Subcutaneous abdominal adipose tissue (tissue), 5 donors: ENCODE results near the gene SRSF10.
"Not testable (repeated sequence)": the region's sequence is repeated elsewhere in the genome, so short reads cannot be mapped to it uniquely, and the experiment has no call there.

Experiments used
- H3K27ac ChIP-seq: one replicate; pipeline ENCODE4 v1.7.0; 2013; ENCODE audit warnings: low read depth, mild to moderate bottlenecking, inconsistent platforms, low read length, moderate library complexity
- H3K27me3 ChIP-seq, 5 donors: one replicate each; pipeline ENCODE4 v1.7.0; 2013; ENCODE audit warnings: low read length in 5 of 5, inconsistent platforms in 1 of 5; ENCODE audit not compliant: control insufficient read depth in 5 of 5, insufficient read depth in 4 of 5
- H3K36me3 ChIP-seq, 5 donors: one replicate each; pipeline ENCODE4 v1.7.0; 2013; ENCODE audit warnings: low read length in 5 of 5; ENCODE audit not compliant: control insufficient read depth in 5 of 5, insufficient read depth in 5 of 5
- H3K4me1 ChIP-seq, 5 donors: one replicate each; pipeline ENCODE4 v1.7.0; 2013; ENCODE audit warnings: low read length in 5 of 5, mild to moderate bottlenecking in 3 of 5, moderate library complexity in 1 of 5; ENCODE audit not compliant: control insufficient read depth in 5 of 5, insufficient read depth in 5 of 5
- H3K4me3 ChIP-seq, 5 donors: one replicate each; pipeline ENCODE4 v1.7.0; 2013; ENCODE audit warnings: low read length in 5 of 5, low read depth in 1 of 5
- H3K9ac ChIP-seq, 5 donors: one replicate each; pipeline ENCODE4 v1.7.0; 2013; ENCODE audit warnings: low read length in 5 of 5, mild to moderate bottlenecking in 4 of 5, moderate library complexity in 3 of 5
- H3K9me3 ChIP-seq, 5 donors: one replicate each; pipeline ENCODE4 v1.7.0; 2013; ENCODE audit warnings: low read length in 5 of 5; ENCODE audit not compliant: control insufficient read depth in 5 of 5
- donor health status: healthy.
- donor health status: healthy.
- donor health status: healthy.
- donor health status: healthy.
- donor health status: healthy.

Gene SRSF10

DNA sequence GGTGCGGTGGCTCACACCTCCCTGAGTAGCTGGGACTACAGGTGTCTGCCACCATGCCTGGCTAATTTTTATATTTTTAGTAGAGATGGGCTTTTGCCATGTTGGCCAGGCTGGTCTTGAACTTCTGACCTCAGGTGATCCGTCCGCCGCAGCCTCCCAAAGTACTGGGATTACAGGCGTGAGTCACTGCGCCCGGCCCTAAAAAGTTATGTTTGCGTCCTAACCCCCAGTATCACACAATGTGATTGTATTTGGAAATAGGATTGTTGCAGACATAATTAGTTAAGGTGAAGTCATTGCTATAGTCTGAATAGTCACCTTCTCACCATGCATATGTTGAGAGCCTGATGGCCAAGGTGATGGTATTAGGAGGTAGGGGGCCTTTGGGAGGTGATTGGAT, 32.8 kb upstream of the SRSF10 start:
- not testable (repeated sequence) for H3K36me3 ChIP-seq, H3K27me3 ChIP-seq, H3K9ac ChIP-seq, H3K9me3 ChIP-seq, H3K4me3 ChIP-seq, H3K27ac ChIP-seq
- H3K4me1 ChIP-seq = peaks cover 3 to 33% (median 26%) of the 10 kb centered on the region in 5 donors

- H3K9me3 ChIP-seq = no peaks in the 10 kb centered on the region
- no peak overlapping the region for H3K4me3 ChIP-seq
- no peaks in the 10 kb centered on the region for H3K27me3 ChIP-seq
- no peak overlapping the region for H3K27ac ChIP-seq
- peaks cover 3 to 22% (median 16%) of the 10 kb centered on the region in 5 donors for H3K4me1 ChIP-seq
- no peak overlapping the region for H3K9ac ChIP-seq
- no peaks in the 10 kb centered on the region for H3K36me3 ChIP-seq
These were observed 30.5 kb upstream of the SRSF10 start for GRCh38 chr1:24010650-24011049.

- Histone ChIP-seq H3K4me3 (no peak overlapping the region), H3K9me3 (no peaks in the 10 kb centered on the region), H3K9ac (no peak overlapping the region), H3K4me1 (peaks cover 2 to 18% (median 14%) of the 10 kb centered on the region in 5 donors), H3K36me3 (no peaks in the 10 kb centered on the region), H3K27me3 (no peaks in the 10 kb centered on the region), H3K27ac (no peak overlapping the region)
These were observed 29.3 kb upstream of the SRSF10 start for GRCh38 chr1:24009406-24009805.

- not testable (repeated sequence) for H3K9ac ChIP-seq, H3K27ac ChIP-seq, H3K9me3 ChIP-seq, H3K4me3 ChIP-seq, H3K36me3 ChIP-seq, H3K27me3 ChIP-seq
- peaks cover 2 to 18% (median 14%) of the 10 kb centered on the region in 5 donors for H3K4me1 ChIP-seq
These were observed 28.6 kb upstream of the SRSF10 start for GRCh38 chr1:24008574-24009184.

DNA sequence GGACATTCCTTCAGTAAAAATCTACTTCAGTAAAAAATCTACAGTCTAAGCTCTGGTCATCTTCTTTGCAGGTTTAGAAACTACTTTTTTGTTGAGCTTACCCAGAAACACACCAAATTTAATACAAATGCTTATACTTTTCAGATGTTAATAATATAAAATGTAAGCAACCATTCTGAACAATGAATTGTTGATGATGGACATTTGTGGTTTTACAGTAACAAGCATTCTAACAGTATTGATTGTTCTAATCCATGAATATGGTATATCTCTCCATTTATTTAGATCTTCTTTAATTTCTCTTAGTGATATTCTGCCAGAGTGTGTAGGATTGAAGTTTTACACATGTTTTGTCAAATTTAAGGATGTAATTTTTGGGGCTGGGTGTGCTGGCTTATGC, 27.0 kb upstream of the SRSF10 start:
- Histone ChIP-seq H3K9ac (no peak overlapping the region), H3K27me3 (peaks cover 0 to 3% (median 0%) of the 10 kb centered on the region in 5 donors), H3K4me1 (peaks cover 2 to 18% (median 11%) of the 10 kb centered on the region in 5 donors), H3K36me3 (no peaks in the 10 kb centered on the region), H3K9me3 (no peaks in the 10 kb centered on the region), H3K4me3 (no peak overlapping the region), H3K27ac (no peak overlapping the region)

GRCh38 chr1:24005163-24005562, 25.0 kb upstream of the SRSF10 start:
- Histone ChIP-seq H3K9me3 (no peaks in the 10 kb centered on the region), H3K4me1 (peaks cover 0 to 13% (median 6%) of the 10 kb centered on the region in 5 donors), H3K27me3 (peaks cover 0 to 3% (median 0%) of the 10 kb centered on the region in 5 donors), H3K9ac (no peak overlapping the region), H3K27ac (no peak overlapping the region), H3K36me3 (no peaks in the 10 kb centered on the region), H3K4me3 (no peak overlapping the region)

DNA sequence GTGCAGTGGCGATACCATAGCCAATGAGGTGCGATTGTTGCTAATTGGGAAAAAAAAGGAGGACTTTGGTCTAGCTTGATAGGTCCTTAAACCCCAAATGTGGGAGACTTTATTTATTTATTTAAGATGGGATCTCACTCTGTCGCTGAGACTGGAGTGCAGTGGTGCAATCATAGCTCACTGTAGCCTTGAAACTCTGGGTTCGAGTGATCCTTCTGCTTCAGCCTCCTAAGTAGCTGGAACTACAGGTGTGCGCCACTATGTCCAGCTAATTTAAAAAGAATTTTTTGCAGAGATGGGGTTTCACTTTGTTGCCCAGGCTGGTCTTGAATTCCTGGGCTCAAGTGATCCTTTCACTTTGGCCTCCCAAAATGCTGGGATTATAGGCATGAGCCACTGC, 24.0 kb upstream of the SRSF10 start:
- Histone ChIP-seq H3K9me3 (no peaks in the 10 kb centered on the region), H3K27me3 (peaks cover 0 to 3% (median 0%) of the 10 kb centered on the region in 5 donors), H3K36me3 (no peaks in the 10 kb centered on the region), H3K27ac (no peak overlapping the region), H3K9ac (no peak overlapping the region), H3K4me1 (peaks cover 0 to 13% (median 6%) of the 10 kb centered on the region in 5 donors), H3K4me3 (no peak overlapping the region)

DNA sequence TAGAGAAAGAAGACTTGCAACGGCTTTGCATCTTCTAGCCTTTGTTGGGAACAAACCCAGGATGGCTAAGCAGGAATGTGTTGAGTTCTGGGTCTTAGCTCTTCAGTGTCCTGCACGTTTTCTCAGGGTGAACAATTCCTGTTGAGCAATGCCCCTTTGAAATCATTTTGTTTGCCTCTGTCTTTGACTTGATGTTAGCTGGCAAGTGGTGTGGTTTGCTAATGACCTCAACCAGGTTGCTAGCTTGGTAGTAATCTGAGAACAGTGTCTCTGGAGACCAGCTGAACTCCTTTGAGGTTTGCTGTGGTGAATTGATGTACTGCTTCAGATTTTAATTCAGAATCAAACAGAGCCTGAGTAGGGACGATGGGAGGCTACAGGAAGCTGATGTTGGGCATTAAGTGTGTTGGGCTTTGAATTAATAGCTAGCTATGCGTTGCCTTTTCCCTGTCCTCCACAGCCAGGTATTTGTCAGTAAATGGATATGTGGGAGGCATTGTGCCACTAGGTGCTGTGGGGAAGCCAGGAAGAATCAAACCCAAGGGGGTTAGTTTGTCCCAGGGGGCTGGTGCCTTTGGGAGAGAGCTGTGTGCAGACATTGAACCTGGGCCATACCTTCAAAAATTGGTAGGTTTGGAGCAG, 23.3 kb upstream of the SRSF10 start:
- Histone ChIP-seq H3K4me3 (no peak overlapping the region), H3K9ac (no peak overlapping the region), H3K27ac (no peak overlapping the region), H3K4me1 (peaks cover 0 to 10% (median 4%) of the 10 kb centered on the region in 5 donors), H3K27me3 (peaks cover 0 to 3% (median 0%) of the 10 kb centered on the region in 5 donors), H3K9me3 (no peaks in the 10 kb centered on the region), H3K36me3 (no peaks in the 10 kb centered on the region)

- H3K9ac ChIP-seq = no peak overlapping the region
- H3K27ac ChIP-seq = no peak overlapping the region
- no peaks in the 10 kb centered on the region for H3K36me3 ChIP-seq
- peaks cover 0 to 4% (median 0%) of the 10 kb centered on the region in 5 donors for H3K4me1 ChIP-seq
- H3K4me3 ChIP-seq = no peak overlapping the region
- no peaks in the 10 kb centered on the region for H3K9me3 ChIP-seq
- H3K27me3 ChIP-seq = peaks cover 0 to 3% (median 0%) of the 10 kb centered on the region in 5 donors
These were observed 22.6 kb upstream of the SRSF10 start for GRCh38 chr1:24002695-24003094.

DNA sequence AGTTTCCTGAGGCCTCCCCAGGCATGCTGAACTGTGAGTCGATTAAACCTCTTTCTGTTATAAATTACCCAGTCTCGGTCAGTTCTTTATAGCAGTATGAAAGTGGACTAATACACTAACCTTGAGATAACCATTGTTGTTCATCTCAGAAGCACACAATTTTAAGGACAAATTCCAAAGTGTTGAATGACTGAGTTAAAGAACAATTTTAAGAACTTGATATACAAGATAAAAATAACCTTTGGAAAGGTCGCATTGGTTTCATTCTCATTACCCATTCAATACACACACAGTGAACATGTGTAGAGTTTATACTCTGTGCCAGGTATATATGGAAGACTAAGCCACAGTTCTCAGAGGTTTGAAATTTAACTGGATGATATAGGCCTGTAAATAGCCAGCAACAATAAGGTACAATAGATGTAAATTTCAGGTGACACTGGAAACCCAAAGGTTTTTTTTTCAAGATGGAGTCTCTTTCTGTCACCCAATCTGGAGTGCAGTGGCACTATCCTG, 19.1 kb upstream of the SRSF10 start:
- H3K27ac ChIP-seq = no peak overlapping the region

More for the DNA sequence above, 19.1 kb upstream of the SRSF10 start:
- no peaks in the 10 kb centered on the region for H3K36me3 ChIP-seq
- no peaks in the 10 kb centered on the region for H3K9me3 ChIP-seq
- no peak overlapping the region for H3K9ac ChIP-seq
- H3K27me3 ChIP-seq = peaks cover 0 to 3% (median 0%) of the 10 kb centered on the region in 5 donors
- no peaks in the 10 kb centered on the region for H3K4me1 ChIP-seq
- H3K4me3 ChIP-seq = no peak overlapping the region
